NCI-H510A (cell line): ENCODE results near the gene CCDC178.
A peak's percentile ranks its signal among the peaks of the same experiment; 100 is the strongest.
"Not testable (repeated sequence)": the region's sequence is repeated elsewhere in the genome, so short reads cannot be mapped to it uniquely, and the experiment has no call there.

Experiments
- DNase-seq: peaks from one replicate; lab custom pipeline; 2025; lab: John Stamatoyannopoulos, UW

Gene CCDC178, protein sequence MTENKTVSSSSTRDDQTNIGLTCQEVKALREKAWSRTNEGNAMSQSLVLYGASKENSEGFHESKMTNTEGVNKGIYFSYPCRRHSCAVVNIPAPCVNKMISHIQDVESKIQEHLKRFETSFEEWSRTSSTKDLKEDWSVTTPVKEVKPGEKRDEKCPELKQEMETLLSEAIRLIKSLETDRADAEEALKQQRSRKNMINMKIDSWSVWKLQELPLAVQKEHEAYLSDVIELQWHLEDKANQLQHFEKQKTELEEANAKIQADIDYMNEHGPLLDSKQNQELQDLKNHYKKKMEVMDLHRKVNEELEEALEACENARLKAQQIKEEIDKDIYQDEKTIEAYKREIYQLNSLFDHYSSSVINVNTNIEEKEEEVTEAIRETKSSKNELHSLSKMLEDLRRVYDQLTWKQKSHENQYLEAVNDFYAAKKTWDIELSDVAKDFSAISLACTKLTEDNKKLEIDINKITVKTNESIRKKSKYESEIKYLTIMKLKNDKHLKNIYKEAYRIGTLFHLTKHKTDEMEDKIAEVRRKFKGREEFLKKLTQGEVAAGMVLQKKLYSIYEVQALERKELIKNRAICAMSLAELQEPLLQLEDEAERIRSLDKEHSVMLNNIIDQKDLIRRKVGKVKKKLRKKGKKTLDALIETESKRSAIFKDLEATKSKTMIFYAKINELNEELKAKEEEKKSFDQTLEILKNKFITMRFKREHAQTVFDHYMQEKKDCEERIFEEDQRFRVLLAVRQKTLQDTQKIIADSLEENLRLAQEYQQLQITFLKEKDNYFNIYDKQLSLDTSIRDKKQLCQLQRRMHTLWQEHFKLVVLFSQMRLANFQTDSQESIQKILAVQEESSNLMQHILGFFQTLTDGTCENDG

GRCh38 chr18:33440060-33441043 lies at the start of gene CCDC178:
CCDC178 (minus strand) TSS chr18:33440721; CDS start chr18:33412088, 28,633 bp downstream.
- peak; percentile 73 for DNase-seq

DNA sequence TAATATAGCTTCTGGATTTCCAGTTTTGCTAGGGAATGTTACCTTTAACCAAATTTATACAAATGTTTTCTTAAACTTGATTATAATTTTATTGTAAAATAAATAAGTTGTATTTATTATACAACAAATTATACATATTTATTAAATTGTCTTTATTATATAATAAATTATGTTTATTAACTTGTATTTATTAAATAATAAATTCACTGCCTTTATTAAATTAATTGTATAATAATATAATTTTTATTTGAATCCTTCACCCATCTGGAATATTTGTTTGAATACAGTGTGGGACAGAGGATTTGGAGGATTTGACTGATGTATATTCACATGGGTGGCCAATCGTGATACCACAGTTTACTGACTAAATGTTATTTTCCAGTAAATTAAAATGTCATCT lies 43.4 kb upstream of the CCDC178 start:
- no peak for DNase-seq

DNA sequence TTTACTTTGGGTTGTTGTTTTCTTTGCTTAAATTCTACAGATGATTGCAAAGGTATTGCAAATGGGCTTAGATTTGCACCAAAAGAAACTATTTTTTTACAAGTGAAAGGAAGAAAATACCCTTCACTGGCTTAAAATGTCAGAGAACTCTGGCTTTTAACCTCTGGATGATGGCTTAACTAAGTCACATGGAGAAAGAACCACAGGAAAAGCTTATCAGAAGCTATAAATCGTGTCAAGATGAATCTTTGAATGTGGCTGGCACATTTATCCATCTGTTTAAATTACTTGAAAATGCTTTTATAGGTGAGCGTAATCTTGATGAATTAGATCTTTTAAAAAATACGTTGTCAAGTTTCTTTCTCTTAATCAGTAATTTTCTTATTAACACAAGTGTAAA lies 32.0 kb upstream of the CCDC178 start:
- no peak for DNase-seq

- DNase-seq, result no peak
Measured at GRCh38 chr18:33470216-33470615, 29.7 kb upstream of the CCDC178 start.

- DNase-seq, result no peak
Measured at GRCh38 chr18:33469699-33470098, 29.2 kb upstream of the CCDC178 start.

- DNase-seq, result no peak
Measured at GRCh38 chr18:33467531-33467930, 27.0 kb upstream of the CCDC178 start.

- no peak for DNase-seq
Measured at GRCh38 chr18:33466822-33467221, 26.3 kb upstream of the CCDC178 start.

- DNase-seq, result no peak
Measured at GRCh38 chr18:33460681-33461080, 20.2 kb upstream of the CCDC178 start.

- no peak for DNase-seq
Measured at GRCh38 chr18:33459612-33460011, 19.1 kb upstream of the CCDC178 start.

GRCh38 chr18:33446604-33447003 lies 6.1 kb upstream of the CCDC178 start:
- DNase-seq, result no peak

DNA sequence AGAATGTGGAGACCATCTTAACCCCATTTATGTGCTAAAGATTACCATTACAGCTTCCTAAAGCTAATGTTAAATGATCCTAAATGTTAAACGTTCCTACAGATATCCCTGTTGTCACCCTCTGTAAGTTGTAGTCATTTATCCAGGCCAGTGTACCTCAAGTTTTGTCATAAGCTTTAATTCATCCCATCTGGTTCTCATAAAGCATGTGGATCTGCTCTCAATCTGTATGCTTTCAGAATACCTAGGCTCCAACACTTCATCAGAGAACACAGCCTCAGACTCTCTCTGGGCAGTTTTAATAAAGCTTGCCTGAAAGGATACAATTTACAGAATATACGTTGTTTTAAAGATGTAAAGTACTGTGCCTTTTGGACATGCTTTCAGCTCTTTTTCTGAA lies 4.2 kb upstream of the CCDC178 start:
- DNase-seq, result no peak

DNA sequence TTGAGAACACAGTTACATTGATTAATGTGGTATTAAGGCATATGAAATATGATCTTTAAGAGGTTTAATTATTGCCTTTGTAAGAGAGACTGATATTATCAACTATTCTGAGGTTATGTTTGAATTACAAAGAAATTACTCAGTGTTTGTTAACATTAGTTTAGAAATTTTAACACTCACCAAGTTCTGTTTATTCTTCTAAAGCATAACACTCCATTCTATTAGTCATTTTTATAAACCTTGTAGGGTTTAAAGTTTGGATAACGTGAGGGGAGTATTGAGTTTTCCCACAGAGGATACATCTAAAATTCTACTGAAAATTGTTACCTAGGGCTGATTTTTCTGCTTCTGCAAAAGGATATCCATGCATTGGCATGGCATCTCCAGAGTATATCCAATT lies 7.7 kb downstream of the CCDC178 start:
- no peak for DNase-seq

DNA sequence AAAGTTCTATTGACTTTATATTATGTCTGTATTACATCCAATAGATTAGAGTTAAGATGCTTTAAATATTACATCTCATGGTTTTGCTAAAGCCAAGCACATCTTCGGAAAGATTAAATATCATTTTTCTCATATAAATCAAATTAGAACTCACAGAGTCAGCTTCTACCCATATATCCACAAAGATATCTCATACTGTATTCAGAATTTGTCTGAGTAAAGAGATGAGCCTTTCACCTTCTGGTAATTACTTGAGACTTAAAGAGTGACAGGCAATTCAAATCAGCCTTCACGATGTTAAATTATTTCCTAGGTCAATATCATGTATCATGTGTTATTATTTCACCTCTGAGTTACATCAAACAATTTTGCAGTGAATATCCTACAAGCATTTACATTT lies 13.0 kb downstream of the CCDC178 start:
- DNase-seq, result no peak

GRCh38 chr18:33424266-33424946 lies 16.1 kb downstream of the CCDC178 start:
- DNase-seq, result no peak

DNA sequence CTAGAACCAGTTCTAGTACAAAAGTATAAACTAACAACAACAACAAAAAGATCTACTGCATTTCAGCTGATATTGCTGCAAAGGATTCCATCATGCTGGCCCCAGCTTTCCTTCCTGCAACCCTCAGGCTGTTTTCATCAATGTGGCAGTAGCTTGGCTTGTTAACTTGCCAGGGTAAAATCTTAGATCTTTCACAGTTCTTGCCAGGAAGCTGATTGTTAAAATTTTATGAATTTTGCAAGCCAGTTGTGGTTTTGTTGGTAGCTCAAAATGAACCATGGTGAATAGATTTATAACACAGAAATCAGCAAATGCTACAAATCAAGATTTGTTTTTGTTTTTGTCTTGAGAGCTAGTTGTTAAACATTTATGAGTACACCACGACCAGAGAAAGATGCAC lies 19.3 kb downstream of the CCDC178 start:
- no peak for DNase-seq

DNA sequence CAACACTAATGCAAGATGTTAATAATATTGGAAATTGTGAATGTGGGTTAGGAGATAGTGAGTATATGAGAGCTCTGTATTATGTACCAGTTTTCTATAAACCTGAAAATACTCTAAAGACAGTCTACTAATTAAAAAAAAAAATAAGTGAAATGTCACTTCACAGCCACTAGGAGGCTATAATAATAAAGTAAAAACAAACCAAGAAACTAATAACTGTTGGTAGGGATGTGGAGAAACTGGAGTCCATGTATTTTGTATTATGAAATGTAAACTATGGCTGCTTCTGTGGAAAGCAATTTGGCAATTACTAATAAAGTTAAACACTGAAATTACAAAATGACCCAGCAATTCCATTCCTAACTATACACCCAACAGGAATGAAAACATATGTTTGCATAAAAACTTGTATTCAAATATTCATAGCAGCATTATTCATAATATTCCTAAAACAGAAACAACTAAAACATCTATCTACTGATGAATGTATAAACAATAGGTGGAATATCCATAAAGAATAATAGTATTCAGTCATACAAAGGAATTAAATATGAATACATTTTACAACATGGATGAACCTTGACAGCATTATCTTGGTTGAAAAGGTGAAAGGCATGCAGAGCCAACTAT lies 36.2 kb downstream of the CCDC178 start:
- no peak for DNase-seq

GRCh38 chr18:33398939-33399338 lies 41.6 kb downstream of the CCDC178 start:
- DNase-seq, result not testable (repeated sequence)

GRCh38 chr18:33375829-33376228 lies 64.7 kb downstream of the CCDC178 start:
- no peak for DNase-seq

- no peak for DNase-seq
Measured at GRCh38 chr18:33372442-33372841, 68.1 kb downstream of the CCDC178 start.

DNA sequence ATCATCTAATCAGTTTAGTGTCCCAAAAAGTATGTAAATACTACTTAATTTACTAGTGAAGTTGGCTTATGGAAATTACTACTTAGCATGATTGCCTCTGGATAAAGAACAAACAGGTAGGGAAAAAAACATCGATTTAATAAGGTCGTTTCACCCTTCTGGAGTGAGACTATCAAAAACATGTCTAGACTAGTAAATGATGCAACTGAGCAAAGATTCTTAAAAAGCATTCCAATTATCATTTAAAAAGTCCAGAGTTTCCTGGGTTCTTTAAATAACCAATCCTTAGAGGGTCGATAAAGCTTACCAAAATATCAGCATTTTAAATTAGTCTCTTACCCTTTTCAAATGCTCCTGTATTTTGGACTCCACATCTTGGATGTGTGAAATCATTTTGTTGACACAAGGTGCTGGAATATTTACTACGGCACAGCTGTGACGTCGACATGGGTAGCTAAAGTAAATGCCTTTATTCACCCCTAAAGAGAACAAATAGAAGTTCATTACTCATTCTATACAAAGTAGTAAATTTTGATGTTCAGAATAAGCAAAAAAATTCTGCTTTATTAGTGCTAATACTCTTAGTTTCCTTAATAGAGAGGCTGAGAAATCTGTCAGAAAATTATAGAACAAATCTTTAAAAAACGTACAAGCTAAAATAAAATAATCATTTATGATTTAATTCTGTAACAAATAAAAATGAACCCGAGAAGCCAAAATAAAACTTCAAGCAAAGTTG lies 70.6 kb downstream of the CCDC178 start:
- peak; percentile 6 for DNase-seq
